Measurements from ENCODE around the gene IL23A. TPM values are rescaled to one million over a fixed set of nuclear protein-coding genes. Genes with fewer than 3 reads are reported as not detected.
A peak's percentile ranks its signal among the peaks of the same experiment; 100 is the strongest.

The IL23A gene
- total RNA-seq, 3 donors from 2014 or later = 0.88 TPM; not detected in 2

- TF ChIP-seq CTCF (IDR thresholded peaks at IDR 0.05) (no peak), POLR2AphosphoS5 (IDR thresholded peaks at IDR 0.05) (no peak), POLR2A (IDR thresholded peaks at IDR 0.05) (no peak)
- no peak for DNase-seq (ENCODE audit: low spot score in 2 of 2)
- intact Hi-C loops (cut with DNase I; ENCODE audit: low total_unique reads) = no loop called here
- H3K9me3 ChIP-seq = no peaks in the 10 kb centered on the region
- no peaks in the 10 kb centered on the region for H3K4me1 ChIP-seq
- H3K27ac ChIP-seq = no peak overlapping the region
- H3K27me3 ChIP-seq = no peaks in the 10 kb centered on the region
- no peaks in the 10 kb centered on the region for H3K36me3 ChIP-seq
- H3K4me3 ChIP-seq = no peak overlapping the region
Measured at GRCh38 chr12:56304872-56305590, 33.7 kb upstream of the IL23A start.

GRCh38 chr12:56307221-56307965 is 31.3 kb upstream of the IL23A start:
- DNase-seq (ENCODE audit: low spot score in 2 of 2) = no peak
- TF ChIP-seq CTCF (IDR thresholded peaks at IDR 0.05) (no peak), POLR2AphosphoS5 (IDR thresholded peaks at IDR 0.05) (no peak), POLR2A (IDR thresholded peaks at IDR 0.05) (no peak)
- intact Hi-C loops (cut with DNase I; ENCODE audit: low total_unique reads) = no loop called here
- Histone ChIP-seq H3K4me3 (no peak overlapping the region), H3K36me3 (no peaks in the 10 kb centered on the region), H3K27me3 (no peaks in the 10 kb centered on the region), H3K27ac (no peak overlapping the region), H3K9me3 (no peaks in the 10 kb centered on the region), H3K4me1 (no peaks in the 10 kb centered on the region)

- H3K27ac ChIP-seq = no peak overlapping the region
- DNase-seq (ENCODE audit: low spot score in 2 of 2) = no peak
- TF ChIP-seq CTCF (IDR thresholded peaks at IDR 0.05) (no peak), POLR2A (IDR thresholded peaks at IDR 0.05) (no peak), POLR2AphosphoS5 (IDR thresholded peaks at IDR 0.05) (no peak)
- intact Hi-C loops (cut with DNase I; ENCODE audit: low total_unique reads) = no loop called here
- H3K36me3 ChIP-seq = no peaks in the 10 kb centered on the region
- H3K9me3 ChIP-seq = no peaks in the 10 kb centered on the region
- no peaks in the 10 kb centered on the region for H3K27me3 ChIP-seq
- no peaks in the 10 kb centered on the region for H3K4me1 ChIP-seq
- H3K4me3 ChIP-seq = no peak overlapping the region
Measured at GRCh38 chr12:56308714-56309113, 30.0 kb upstream of the IL23A start.

- DNase-seq (ENCODE audit: low spot score in 2 of 2) = no peak
- no peak overlapping the region for H3K4me3 ChIP-seq
- H3K27me3 ChIP-seq = no peaks in the 10 kb centered on the region
- intact Hi-C loops (cut with DNase I; ENCODE audit: low total_unique reads) = no loop called here
- H3K27ac ChIP-seq = no peak overlapping the region
- peaks cover 5 to 7% of the 10 kb centered on the region in 2 donors for H3K4me1 ChIP-seq
- TF ChIP-seq CTCF (IDR thresholded peaks at IDR 0.05) = no peak
- no peak for TF ChIP-seq POLR2A (IDR thresholded peaks at IDR 0.05)
- TF ChIP-seq POLR2AphosphoS5 (IDR thresholded peaks at IDR 0.05) = no peak
- no peaks in the 10 kb centered on the region for H3K36me3 ChIP-seq
- no peaks in the 10 kb centered on the region for H3K9me3 ChIP-seq
Measured at GRCh38 chr12:56311003-56311402, 27.7 kb upstream of the IL23A start.

- Histone ChIP-seq H3K4me3 (peak overlapping the region; percentile 72 to 89 (median 87)), H3K4me1 (peaks cover 5 to 7% of the 10 kb centered on the region in 2 donors), H3K36me3 (no peaks in the 10 kb centered on the region), H3K27me3 (no peaks in the 10 kb centered on the region), H3K9me3 (no peaks in the 10 kb centered on the region), H3K27ac (peak overlapping the region; percentile 94)
- no peak for DNase-seq (ENCODE audit: low spot score in 2 of 2)
- TF ChIP-seq POLR2AphosphoS5 (IDR thresholded peaks at IDR 0.05) (no peak), CTCF (IDR thresholded peaks at IDR 0.05) (no peak)
- intact Hi-C loops (cut with DNase I; ENCODE audit: low total_unique reads) = no loop called here
Measured at GRCh38 chr12:56315249-56315621, 23.4 kb upstream of the IL23A start.
